IMR-90 (cell line): ENCODE measurements around the gene TTC21B. TPM values are rescaled to one million over a fixed set of nuclear protein-coding genes. Genes with fewer than 3 reads are reported as not detected.

Experiments used
- ATAC-seq: fragments of 200-7000 bp; cut with Tn5 transposase; 2 replicates; pipeline ENCODE4 v1.9.1; 2020; ENCODE audit warnings: low read depth, mild to moderate bottlenecking, moderate library complexity
- BruUV-seq: library from RNA; stranded (reverse); fragments of 400-500 nt; replicated peaks from 2 replicates; lab custom pipeline; 2021; lab: Mats Ljungman, UMichigan
- CTCF ChIA-PET: fragments of 300-600 bp; formaldehyde crosslinking; extraction: SDS; loops from one replicate; lab custom pipeline; 2021; ENCODE audit warnings: antibody characterized with exemption; lab: Yijun Ruan, JAX
- POLR2A ChIA-PET: fragments of 300-600 bp; sonication (Branson Sonifier 250); formaldehyde crosslinking; loops from one replicate; lab custom pipeline; 2022; ENCODE audit warnings: antibody characterized with exemption; ENCODE audit not compliant: unreplicated experiment; lab: Charles Lee
- DNase-seq: peaks from one replicate; pipeline ENCODE4 v3.0.0; 2013
- H2AFZ ChIP-seq: replicated peaks from 2 replicates; pipeline ENCODE3; 2013; ENCODE audit warnings: low read length, mild to moderate bottlenecking; ENCODE audit not compliant: poor library complexity
- H2AK5ac ChIP-seq: 2 replicates; pipeline ENCODE4 v1.6.1; 2013; ENCODE audit warnings: low read depth, low read length, inconsistent platforms
- H2AK9ac ChIP-seq: replicated peaks from 2 replicates; pipeline ENCODE3; 2013; ENCODE audit warnings: mild to moderate bottlenecking, low read depth, low read length, moderate library complexity; ENCODE audit not compliant: poor library complexity
- H2BK120ac ChIP-seq: 2 replicates; pipeline ENCODE4 v1.6.1; 2013; ENCODE audit warnings: low read depth, low read length, inconsistent platforms
- H2BK15ac ChIP-seq: 3 replicates; pipeline ENCODE4 v1.6.1; 2013; ENCODE audit warnings: low read depth, low read length, inconsistent platforms
- H2BK20ac ChIP-seq: 2 replicates; pipeline ENCODE4 v1.6.1; 2013; ENCODE audit warnings: low read depth, mild to moderate bottlenecking, inconsistent platforms, low read length, moderate library complexity
- H2BK5ac ChIP-seq: 2 replicates; pipeline ENCODE4 v1.6.1; 2013; ENCODE audit warnings: mild to moderate bottlenecking, low read depth, low read length, inconsistent platforms; ENCODE audit not compliant: poor library complexity, severe bottlenecking
- H3K14ac ChIP-seq: replicated peaks from 2 replicates; pipeline ENCODE4 v1.6.1; 2013; ENCODE audit warnings: low read depth, low read length, inconsistent platforms
- H3K18ac ChIP-seq: 2 replicates; pipeline ENCODE4 v1.6.1; 2013; ENCODE audit warnings: low read depth, low read length, control low read depth
- H3K23ac ChIP-seq: 2 replicates; pipeline ENCODE4 v1.6.1; 2013; ENCODE audit warnings: low read depth, low read length, inconsistent platforms
- H3K27ac ChIP-seq: 2 replicates; pipeline ENCODE4 v1.5.1; 2013; ENCODE audit warnings: mild to moderate bottlenecking, control low read depth, low read length; ENCODE audit not compliant: insufficient read depth
- H3K27me3 ChIP-seq: 2 replicates; pipeline ENCODE4 v1.6.1; 2013; ENCODE audit warnings: low read length; ENCODE audit not compliant: control insufficient read depth, insufficient read depth
- H3K36me3 ChIP-seq: 2 replicates; pipeline ENCODE4 v1.6.1; 2013; ENCODE audit warnings: low read length, mixed read lengths; ENCODE audit not compliant: control insufficient read depth, insufficient read depth
- H3K4ac ChIP-seq: 2 replicates; pipeline ENCODE4 v1.6.1; 2013; ENCODE audit warnings: low read depth, low read length, inconsistent platforms
- H3K4me1 ChIP-seq: 2 replicates; pipeline ENCODE4 v1.6.1; 2013; ENCODE audit warnings: low read length, mixed read lengths; ENCODE audit not compliant: control insufficient read depth, insufficient read depth
- H3K4me2 ChIP-seq: 2 replicates; pipeline ENCODE4 v1.6.1; 2013; ENCODE audit warnings: low read depth, mild to moderate bottlenecking, control low read depth, low read length, moderate library complexity
- H3K4me3 ChIP-seq: 2 replicates; pipeline ENCODE4 v1.5.1; 2013; ENCODE audit warnings: low read depth, mild to moderate bottlenecking, control low read depth, low read length, moderate library complexity; ENCODE audit not compliant: insufficient read depth
- H3K56ac ChIP-seq: 2 replicates; pipeline ENCODE4 v1.6.1; 2013; ENCODE audit warnings: low read length, inconsistent platforms; ENCODE audit not compliant: insufficient read depth; ENCODE audit errors: extremely low read depth
- H3K79me1 ChIP-seq, 2 experiments: 2 replicates each; pipeline ENCODE4 v1.6.1; 2013; ENCODE audit warnings: low read length in 2 of 2, inconsistent platforms in 1 of 2, low read depth in 1 of 2
- H3K9ac ChIP-seq: 2 replicates; pipeline ENCODE4 v1.6.1; 2013; ENCODE audit warnings: low read depth, low read length, control low read depth
- H3K9me1 ChIP-seq: 2 replicates; pipeline ENCODE4 v1.6.1; 2013; ENCODE audit warnings: low read length, inconsistent platforms; ENCODE audit not compliant: insufficient read depth
- H3K9me3 ChIP-seq: 2 replicates; pipeline ENCODE4 v1.6.1; 2013; ENCODE audit warnings: low read length; ENCODE audit not compliant: control insufficient read depth, insufficient read depth
- H4K20me1 ChIP-seq: 2 replicates; pipeline ENCODE4 v1.6.1; 2013; ENCODE audit warnings: low read length, inconsistent platforms; ENCODE audit not compliant: insufficient read depth
- H4K5ac ChIP-seq: 2 replicates; pipeline ENCODE4 v1.6.1; 2013; ENCODE audit warnings: mild to moderate bottlenecking, low read depth, low read length, control low read depth
- H4K8ac ChIP-seq, 2 experiments: 2 replicates each; pipeline ENCODE4 v1.6.1; 2013; ENCODE audit warnings: low read depth in 2 of 2, low read length in 2 of 2, control low read depth in 1 of 2, inconsistent platforms in 1 of 2
- H4K91ac ChIP-seq: 2 replicates; pipeline ENCODE4 v1.6.1; 2013; ENCODE audit warnings: low read depth, low read length, inconsistent platforms; ENCODE audit not compliant: insufficient read depth
- MAZ ChIP-seq: IDR thresholded peaks from 2 replicates; pipeline ENCODE4 v1.6.1; 2012; ENCODE audit warnings: low read depth, mild to moderate bottlenecking, low read length, improper control_type of control experiment, moderate library complexity, borderline replicate concordance
- NFE2L2 ChIP-seq: fragments of 150-350 bp; IDR thresholded peaks from 2 replicates; pipeline ENCODE4 v1.6.1; 2016; ENCODE audit warnings: low read depth, mild to moderate bottlenecking, low read length
- RAD21 ChIP-seq: IDR thresholded peaks from 2 replicates; pipeline ENCODE4 v1.6.1; 2012; ENCODE audit warnings: low read length, improper control_type of control experiment
- SMC3 ChIP-seq: fragments of 150-350 bp; IDR thresholded peaks from 2 replicates; pipeline ENCODE4 v1.6.1; 2016; ENCODE audit warnings: low read depth, mild to moderate bottlenecking, antibody characterized with exemption, low read length, moderate library complexity
- WGBS, 2 experiments: methylation state at CpG; one replicate each; pipeline versions ENCODE4 v1.1.5 to v1.1.7; 2013; ENCODE audit warnings: missing lambda C conversion rate in 2 of 2; ENCODE audit not compliant: insufficient read length in 1 of 2; ENCODE audit errors: extremely low coverage in 2 of 2; 5-methylcytosine and 5-hydroxymethylcytosine counted together
- dilution Hi-C: fragments of 300-500 bp; cut with HindIII; formaldehyde crosslinking; loops from one replicate; pipeline ENCODE4 v1.14.3; 2018; ENCODE audit warnings: low sequenced_read_pairs; ENCODE audit not compliant: unreplicated experiment
- in situ Hi-C: fragments of 300-500 bp; cut with MboI; formaldehyde crosslinking; loops from 3 replicates; pipeline ENCODE4 v1.14.3; 2019; ENCODE audit warnings: low sequenced_read_pairs, inconsistent platforms, mixed read lengths
- intact Hi-C: fragments of 100-400 bp; cut with micrococcal nuclease; formaldehyde crosslinking; loops from 2 replicates; pipeline ENCODE4 v1.10.0; 2022
- polyA plus RNA-seq, 3 experiments: library from polyadenylated mRNA; depleted of rRNA; stranded (reverse); fragments of >200 nt; gene quantifications; 2 replicates each; pipeline ENCODE4 v1.2.3, GENCODE V29; 2012; ENCODE audit warnings: low replicate concordance in 1 of 3
- total RNA-seq: library from RNA; depleted of rRNA; stranded (reverse); fragments of >200 nt; gene quantifications from 2 replicates; pipeline ENCODE4 v1.2.3, GENCODE V29; 2012

Gene TTC21B
- total and polyA plus RNA-seq, 2 of the 4 experiments (the other 2 are of a cell fraction): 8.0 to 17.2 TPM

DNA sequence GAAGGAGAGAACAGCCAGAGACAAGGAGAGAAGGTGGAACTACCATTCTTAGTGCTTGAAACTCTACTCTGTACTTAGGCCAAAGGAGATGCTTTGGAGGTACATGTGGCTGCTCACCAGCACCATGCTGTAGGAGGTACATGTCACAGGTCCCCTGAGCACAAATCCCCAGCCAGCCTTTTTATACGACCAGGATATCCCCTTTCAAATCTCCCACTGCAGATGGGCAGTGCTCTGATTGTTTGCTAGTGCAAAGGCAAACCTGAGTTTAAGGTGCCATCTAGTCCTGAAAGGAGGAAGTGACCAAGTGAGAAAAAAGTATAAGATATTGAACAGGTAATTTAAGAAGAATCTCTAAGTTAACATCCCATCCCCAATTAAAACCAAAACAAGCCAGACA, 17.1 kb upstream of the TTC21B start:
- TF ChIP-seq NFE2L2: no peak
- no peak for TF ChIP-seq SMC3
- TF ChIP-seq RAD21: no peak
- TF ChIP-seq MAZ: no peak
- H3K4me2 ChIP-seq: no peak overlapping the region
- no peaks in the 10 kb centered on the region for H3K9me1 ChIP-seq
- H3K14ac ChIP-seq: no peak overlapping the region
- H2BK15ac ChIP-seq: no peak overlapping the region
- H4K8ac ChIP-seq: no peak overlapping the region
- H4K5ac ChIP-seq: no peak overlapping the region
- H2AFZ ChIP-seq: no peak overlapping the region
- no peak overlapping the region for H3K23ac ChIP-seq
- no TSS peak for BruUV-seq
- DNase-seq (no peak), ATAC-seq (no peak)
- no peaks in the 10 kb centered on the region for H3K79me1 ChIP-seq
- dilution Hi-C loops: no loop called here
- ChIA-PET CTCF (no interaction called here), POLR2A (no interaction called here)
- no peak overlapping the region for H2AK9ac ChIP-seq
- no peak overlapping the region for H4K91ac ChIP-seq
- H2BK120ac ChIP-seq: no peak overlapping the region
- H3K9ac ChIP-seq: no peak overlapping the region
- H3K27me3 ChIP-seq: no peaks in the 10 kb centered on the region
- no peaks in the 10 kb centered on the region for H3K4me1 ChIP-seq
- H3K9me3 ChIP-seq: no peaks in the 10 kb centered on the region
- in situ Hi-C loops: loop anchor here (25.0 kb wide), 1 partner anchor 442 kb away; no protein-coding TSS in a partner anchor
- no peak overlapping the region for H2BK5ac ChIP-seq
- no peak overlapping the region for H2AK5ac ChIP-seq
- no peak overlapping the region for H3K4ac ChIP-seq
- no peak overlapping the region for H3K18ac ChIP-seq
- WGBS, 2 experiments: no CpG with 5 or more reads among the region's 1 CpG
- H3K36me3 ChIP-seq: no peaks in the 10 kb centered on the region
- no peak overlapping the region for H3K4me3 ChIP-seq
- no peaks in the 10 kb centered on the region for H4K20me1 ChIP-seq
- H2BK20ac ChIP-seq: no peak overlapping the region
- intact Hi-C loops: no loop called here
- H3K56ac ChIP-seq: no peak overlapping the region
- no peak overlapping the region for H3K27ac ChIP-seq
